GM18507 (cell line): ENCODE measurements around the gene PROM2.

Source experiments
- DNase-seq: peaks from one replicate; pipeline ENCODE4 v3.0.0; 2011; ENCODE audit warnings: low read depth; ENCODE audit not compliant: insufficient read length; ENCODE audit errors: extremely low spot score
- FAIRE-seq: peaks from 2 replicates; lab custom pipeline; 2011; peaks lifted over from hg19 to GRCh38; lab: Jason Lieb, UNC

The PROM2 gene

GRCh38 chr2:95317665-95318425, 43.6 kb downstream of the PROM2 start:
- DNase-seq (no peak), FAIRE-seq (no peak)

GRCh38 chr2:95318431-95319220, 44.4 kb downstream of the PROM2 start:
- FAIRE-seq (no peak), DNase-seq (no peak)

DNA sequence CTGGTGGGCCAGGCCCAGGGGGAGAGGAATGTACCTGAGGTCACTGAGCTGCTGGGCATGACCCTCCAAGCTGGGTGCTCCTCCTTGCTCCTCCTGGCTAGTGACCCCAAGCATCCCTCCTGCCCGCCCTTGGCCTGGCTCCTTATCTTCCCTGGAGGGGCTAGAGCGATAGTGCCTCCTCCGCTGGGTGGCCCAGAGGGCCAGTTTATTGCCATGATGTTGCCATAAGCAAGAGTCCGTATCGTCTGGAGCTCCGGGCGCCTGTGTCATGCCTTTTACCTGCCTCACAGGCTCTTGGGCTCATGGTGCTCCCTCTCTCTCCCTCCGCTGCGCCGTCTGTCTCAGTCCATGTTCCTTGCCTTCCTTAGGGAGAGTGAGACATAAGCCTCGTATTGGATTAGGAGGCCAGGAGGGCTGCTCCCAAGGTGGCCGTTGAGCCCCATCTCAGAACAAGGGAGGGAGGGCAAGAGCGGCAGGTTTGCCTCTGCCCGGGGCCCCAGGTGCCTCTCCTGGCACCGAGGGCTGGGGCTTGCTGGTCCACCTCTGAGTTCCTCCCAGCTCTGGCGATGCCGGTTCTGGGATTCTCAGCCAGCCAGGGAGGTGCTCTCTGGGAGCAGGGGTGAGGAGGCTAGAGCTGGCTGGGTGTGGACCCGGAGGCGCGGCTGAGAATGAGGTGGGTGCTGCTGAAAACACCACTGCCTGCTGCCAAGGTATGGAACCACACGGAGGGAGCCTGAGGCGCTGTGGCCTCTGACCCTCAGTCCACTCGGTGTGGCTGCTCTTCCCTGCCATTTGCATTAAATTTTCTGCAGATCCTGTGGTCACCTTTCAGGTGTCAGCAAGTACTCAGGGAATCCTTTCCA, 45.5 kb downstream of the PROM2 start:
- DNase-seq (no peak), FAIRE-seq (no peak)

DNA sequence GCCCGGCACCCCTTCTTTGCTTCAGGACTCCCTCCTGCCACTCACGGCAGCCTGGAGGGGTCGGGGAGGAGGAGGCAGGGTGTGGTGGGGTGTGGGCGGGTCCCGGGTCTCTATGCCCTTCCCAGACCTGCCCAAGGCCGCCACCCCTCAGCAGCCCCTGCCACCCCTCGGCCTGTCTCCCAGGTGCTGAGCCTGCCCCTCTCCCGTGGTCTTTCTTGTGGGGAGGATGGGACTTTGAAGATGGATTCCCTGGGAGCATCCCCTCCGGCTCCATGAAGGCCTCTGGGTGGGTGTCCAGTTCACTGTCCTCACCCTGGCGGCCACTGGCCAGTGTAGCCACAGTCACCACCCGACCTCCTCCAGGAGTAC, 46.1 kb downstream of the PROM2 start:
- FAIRE-seq, result no peak
- no peak for DNase-seq

DNA sequence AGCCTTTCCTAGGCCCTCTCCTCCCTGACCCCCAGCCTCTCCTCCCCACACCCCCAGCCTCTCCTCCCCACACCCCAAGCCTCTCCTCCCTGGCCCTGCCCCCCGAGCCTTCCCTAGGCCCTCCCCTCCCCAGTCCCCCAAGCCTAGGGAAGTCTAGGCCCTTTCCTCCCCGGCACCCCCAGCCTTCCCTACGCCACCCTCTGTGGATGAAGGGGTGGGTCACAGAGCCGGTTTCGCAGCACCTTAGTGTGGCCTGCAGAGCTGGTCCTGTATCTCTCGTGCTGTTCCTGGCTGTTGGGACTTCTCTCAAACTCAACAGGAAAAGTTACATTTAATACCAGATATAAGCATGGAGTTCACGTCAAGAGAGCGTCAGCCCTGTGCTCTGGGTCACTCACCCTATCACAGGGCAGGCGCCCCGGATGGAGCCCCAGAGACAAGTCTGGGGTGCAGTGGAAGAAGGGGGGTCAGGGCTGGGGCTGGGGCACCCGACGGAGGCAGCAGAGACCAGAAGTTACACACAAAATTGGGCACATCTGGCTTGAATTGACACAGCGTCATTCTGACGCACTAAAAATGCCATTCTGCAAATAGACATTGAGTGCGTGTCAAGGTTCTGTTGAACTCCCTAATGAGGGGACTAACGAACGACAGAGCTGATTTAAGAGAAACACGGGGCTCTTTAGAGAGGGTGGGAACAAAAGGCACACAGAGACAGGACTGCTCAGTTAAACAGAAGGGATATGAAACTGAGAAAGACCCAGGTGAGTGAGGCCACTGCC, 46.9 kb downstream of the PROM2 start:
- no peak for DNase-seq
- FAIRE-seq, result no peak

GRCh38 chr2:95323347-95324155, 49.3 kb downstream of the PROM2 start:
- no peak for FAIRE-seq
- DNase-seq, result no peak

DNA sequence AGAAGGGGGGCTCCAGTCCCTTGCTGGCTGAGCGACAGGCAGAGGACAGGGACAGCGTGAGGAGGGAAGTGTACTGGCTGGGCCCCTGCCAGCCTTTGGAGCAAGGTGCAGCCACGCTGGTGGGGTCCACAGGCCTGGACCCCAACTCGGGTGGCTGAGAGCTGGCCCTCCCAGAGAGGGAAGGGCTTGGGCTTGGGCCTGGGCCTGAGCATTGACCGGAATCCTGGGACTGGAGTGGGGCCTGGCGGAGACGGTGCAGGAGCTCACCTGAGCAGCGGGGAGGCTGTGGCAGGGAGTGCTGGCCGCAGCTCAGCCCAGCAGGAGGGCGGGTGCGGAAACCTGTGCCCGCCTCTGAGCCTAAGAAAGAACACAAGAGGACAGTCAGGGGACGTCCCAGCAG, 50.8 kb downstream of the PROM2 start:
- DNase-seq (no peak), FAIRE-seq (no peak)

DNA sequence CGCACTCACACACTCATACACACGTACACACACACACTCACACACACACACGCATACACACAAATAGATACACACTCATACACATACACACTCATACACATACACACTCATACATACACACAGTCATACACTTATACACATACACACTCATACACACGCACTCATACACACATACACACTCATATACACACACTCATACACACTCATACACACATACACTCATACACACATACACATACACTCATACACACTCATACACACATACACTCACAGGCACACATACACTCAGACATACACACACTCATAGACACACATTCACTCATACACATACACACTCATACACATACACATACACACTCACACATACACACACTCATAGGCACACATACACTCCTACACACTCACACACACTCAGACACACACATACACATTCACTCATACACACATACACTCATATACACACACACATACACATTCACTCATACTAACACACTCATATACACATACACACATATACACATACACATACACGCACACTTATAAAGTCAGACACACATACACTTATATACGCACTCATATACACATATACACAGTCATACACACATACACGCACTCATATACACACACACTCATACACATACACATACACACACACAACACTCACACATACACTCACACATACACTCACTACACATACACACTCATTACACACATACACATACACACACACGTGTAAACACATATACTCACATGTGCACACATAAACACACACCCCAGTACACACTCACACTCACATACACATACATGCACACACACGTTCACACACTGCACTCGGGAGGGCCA, 51.6 kb downstream of the PROM2 start:
- DNase-seq (no peak), FAIRE-seq (no peak)

DNA sequence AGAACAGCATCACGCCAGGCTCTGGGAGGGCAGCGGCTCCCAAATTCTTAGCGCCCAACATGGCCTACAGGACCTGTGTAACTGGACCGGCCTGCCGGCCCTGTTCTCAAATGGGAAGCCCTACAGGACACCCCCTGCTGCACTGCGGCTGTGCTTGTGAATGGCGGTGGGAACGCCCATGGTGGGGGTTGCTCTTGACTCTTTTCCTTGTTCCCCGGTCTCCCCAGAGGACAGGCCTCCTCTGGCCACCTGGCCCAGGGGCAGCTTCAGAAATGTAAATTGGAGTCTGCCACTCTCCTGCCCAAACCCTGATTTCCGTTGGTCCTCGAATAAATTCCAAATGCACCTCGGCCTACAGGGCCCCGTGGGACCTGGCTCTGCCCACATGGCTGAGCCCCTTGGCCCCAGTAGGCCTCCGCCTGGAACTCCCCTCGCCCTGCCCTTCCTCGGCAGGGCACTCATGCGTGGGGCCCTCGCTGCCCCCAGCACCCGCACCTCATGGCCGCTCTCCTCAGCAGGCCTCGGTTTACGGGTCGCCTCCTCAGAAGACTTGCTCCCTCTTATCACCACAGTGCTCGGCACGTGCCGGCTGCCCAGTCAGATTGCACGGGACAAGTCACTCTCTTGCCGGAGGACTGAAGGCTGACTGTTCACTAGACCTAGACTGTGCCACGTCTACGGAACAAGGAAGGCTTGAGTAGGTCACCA, 52.3 kb downstream of the PROM2 start:
- DNase-seq (no peak), FAIRE-seq (no peak)

DNA sequence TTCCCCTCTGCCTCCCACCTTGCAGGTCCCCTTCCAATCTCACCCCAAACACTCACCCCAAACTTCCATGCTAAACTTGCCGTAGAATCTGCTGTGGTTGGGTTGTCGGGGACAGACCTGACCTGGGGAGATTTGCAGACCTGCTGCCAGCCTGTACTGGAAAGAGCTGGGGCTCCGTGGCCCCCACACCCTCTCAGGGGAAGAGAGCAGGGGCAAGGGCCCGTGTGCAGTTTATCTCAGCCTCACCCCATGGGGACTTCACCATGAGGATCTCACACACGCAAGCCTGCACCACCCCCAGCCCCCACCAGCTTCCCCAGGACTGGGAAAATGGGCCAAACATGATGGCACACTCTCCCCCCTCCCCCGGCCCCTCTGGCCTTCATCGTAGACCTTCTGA, 53.6 kb downstream of the PROM2 start:
- DNase-seq (no peak), FAIRE-seq (no peak)

- FAIRE-seq, result no peak
Observed at GRCh38 chr2:95328358-95329125, 54.3 kb downstream of the PROM2 start.

DNA sequence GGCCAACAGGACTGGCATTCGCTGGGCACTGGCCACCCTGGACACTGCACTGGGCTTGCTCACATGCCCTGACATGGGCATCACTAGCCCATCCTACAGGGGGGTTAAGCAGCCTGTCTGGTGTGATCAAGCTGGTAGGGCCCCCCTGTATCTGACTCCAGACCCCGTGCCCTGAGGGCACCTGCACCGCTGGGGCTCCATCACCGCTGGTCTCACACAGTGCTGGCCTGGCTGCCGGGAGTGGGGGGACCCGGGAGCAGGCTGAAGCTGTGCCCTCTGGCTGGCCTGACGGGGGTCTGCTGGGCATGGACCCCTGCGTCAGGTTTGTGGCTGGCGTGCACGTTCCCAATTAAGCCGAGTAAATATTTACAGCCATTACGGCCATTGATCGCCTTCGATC, 55.2 kb downstream of the PROM2 start:
- FAIRE-seq, result no peak
- no peak for DNase-seq

More at GRCh38 chr2:95328358-95329125, 54.3 kb downstream of the PROM2 start:
- DNase-seq, result no peak

- DNase-seq (no peak), FAIRE-seq (no peak)
Observed at GRCh38 chr2:95329891-95330793, 55.9 kb downstream of the PROM2 start.

GRCh38 chr2:95330794-95331338, 56.6 kb downstream of the PROM2 start:
- FAIRE-seq (no peak), DNase-seq (no peak)

GRCh38 chr2:95331606-95332005, 57.4 kb downstream of the PROM2 start:
- FAIRE-seq, result no peak
- no peak for DNase-seq
